Measurements from ENCODE around the gene SBF1. TPM values are rescaled to one million over a fixed set of nuclear protein-coding genes. Genes with fewer than 3 reads are reported as not detected.

The SBF1 gene
- total RNA-seq, 4 donors from 2014 or later, result 48.5 to 77.7 (median 68.3) TPM

GRCh38 chr22:50490531-50491308, 15.9 kb upstream of the SBF1 start:
- Histone ChIP-seq H3K4me1 (no peaks in the 10 kb centered on the region), H3K27me3 (peaks cover 0 to 6% of the 10 kb centered on the region in 2 donors), H3K4me3 (no peak overlapping the region), H3K27ac (no peak overlapping the region), H3K36me3 (no peaks in the 10 kb centered on the region), H3K9me3 (no peaks in the 10 kb centered on the region)
- TF ChIP-seq POLR2A (IDR thresholded peaks at IDR 0.05) (no peak), EP300 (IDR thresholded peaks at IDR 0.05) (no peak), CTCF (IDR thresholded peaks at IDR 0.05) (no peak)
- 73 to 74% methylated on average over 27 of the region's 27 CpGs for WGBS, 2 donors
- no peak for DNase-seq (ENCODE audit: low spot score in 2 of 2)

DNA sequence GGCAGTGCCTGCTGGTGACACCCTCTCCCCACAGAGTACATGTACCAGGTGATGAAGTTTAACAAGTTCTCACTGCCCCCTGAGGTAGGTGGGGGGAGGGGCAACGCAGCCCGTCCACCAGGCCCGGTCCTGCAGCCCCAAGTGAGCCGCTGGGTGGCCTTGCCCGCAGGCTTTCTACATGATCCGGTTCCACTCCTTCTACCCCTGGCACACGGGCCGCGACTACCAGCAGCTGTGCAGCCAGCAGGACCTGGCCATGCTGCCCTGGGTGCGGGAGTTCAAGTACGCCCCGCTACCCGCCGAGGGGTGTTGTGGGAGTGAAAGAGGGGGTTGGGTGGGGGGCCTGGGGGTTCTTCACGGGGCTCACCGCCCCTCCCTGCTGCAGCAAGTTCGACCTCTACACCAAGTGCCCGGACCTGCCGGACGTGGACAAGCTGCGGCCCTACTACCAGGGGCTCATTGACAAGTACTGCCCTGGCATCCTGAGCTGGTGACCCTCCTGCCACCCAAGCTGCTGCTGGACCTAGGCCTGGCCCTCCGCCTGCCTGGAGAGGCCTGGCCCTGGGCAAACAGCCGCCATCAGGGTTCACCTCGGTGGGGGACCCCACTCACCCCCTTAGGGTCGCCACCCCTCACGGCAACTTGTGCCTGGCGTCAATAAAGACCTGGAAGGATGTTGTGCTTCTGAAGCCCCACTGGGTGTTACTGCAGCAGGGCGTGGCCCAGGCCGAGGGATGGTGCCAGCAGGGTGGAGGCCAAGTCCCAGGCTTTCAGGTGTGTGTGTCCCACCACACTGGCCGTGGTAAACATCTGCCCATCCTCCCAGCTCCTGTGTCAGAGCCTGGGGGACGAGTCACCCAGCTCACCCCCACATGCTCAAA, 14.8 kb upstream of the SBF1 start:
- DNase-seq (ENCODE audit: low spot score in 2 of 2), result no peak
- Histone ChIP-seq H3K27me3 (peaks cover 0 to 15% of the 10 kb centered on the region in 2 donors), H3K27ac (no peak overlapping the region), H3K4me3 (no peak overlapping the region), H3K9me3 (no peaks in the 10 kb centered on the region), H3K36me3 (no peaks in the 10 kb centered on the region), H3K4me1 (no peaks in the 10 kb centered on the region)
- TF ChIP-seq EP300 (IDR thresholded peaks at IDR 0.05) (no peak), POLR2A (IDR thresholded peaks at IDR 0.05) (no peak), CTCF (IDR thresholded peaks at IDR 0.05) (no peak)
- WGBS, 2 donors, result 75 to 84% methylated on average over 21 to 30 of the region's 31 CpGs

GRCh38 chr22:50488886-50489285, 14.1 kb upstream of the SBF1 start:
- Histone ChIP-seq H3K36me3 (no peaks in the 10 kb centered on the region), H3K4me3 (no peak overlapping the region), H3K4me1 (no peaks in the 10 kb centered on the region), H3K27ac (no peak overlapping the region), H3K9me3 (no peaks in the 10 kb centered on the region), H3K27me3 (peaks cover 0 to 22% of the 10 kb centered on the region in 2 donors)
- 73 to 74% methylated on average over 19 of the region's 19 CpGs for WGBS, 2 donors
- TF ChIP-seq POLR2A (IDR thresholded peaks at IDR 0.05), result no peak
- no peak for TF ChIP-seq EP300 (IDR thresholded peaks at IDR 0.05)
- TF ChIP-seq CTCF (IDR thresholded peaks at IDR 0.05), result no peak
- no peak for DNase-seq (ENCODE audit: low spot score in 2 of 2)

DNA sequence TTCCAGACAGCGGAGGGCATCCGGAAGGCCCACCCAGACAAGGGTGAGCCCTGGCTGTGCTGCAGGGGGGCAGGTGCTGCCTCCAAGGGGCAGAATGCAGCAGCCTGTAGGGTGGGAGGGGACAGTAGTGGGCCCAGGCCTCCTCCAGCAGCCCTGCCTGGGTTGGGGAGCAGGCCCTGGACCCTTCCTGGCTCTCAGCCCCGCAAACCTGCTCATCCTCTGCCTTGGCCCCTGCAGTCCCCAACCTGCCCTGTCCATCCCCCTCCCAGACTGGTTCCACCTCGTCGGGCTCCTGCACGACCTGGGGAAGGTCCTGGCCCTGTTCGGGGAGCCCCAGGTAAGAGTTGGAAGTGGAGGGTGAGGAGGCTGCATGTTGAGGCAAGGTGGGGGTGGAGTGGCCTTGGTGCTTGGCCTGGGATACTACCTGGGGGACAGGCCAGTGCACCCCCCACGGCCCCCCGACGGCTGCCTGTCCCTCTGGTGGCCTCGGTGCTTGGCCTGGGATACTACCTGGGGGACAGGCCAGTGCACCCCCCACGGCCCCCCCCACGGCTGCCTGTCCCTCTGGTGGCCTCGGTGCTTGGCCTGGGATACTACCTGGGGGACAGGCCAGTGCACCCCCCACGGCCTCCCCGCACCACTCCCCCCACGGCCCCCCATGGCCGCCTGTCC, 13.3 kb upstream of the SBF1 start:
- Histone ChIP-seq H3K9me3 (no peaks in the 10 kb centered on the region), H3K4me1 (no peaks in the 10 kb centered on the region), H3K4me3 (no peak overlapping the region), H3K27me3 (peaks cover 0 to 29% of the 10 kb centered on the region in 2 donors), H3K27ac (no peak overlapping the region), H3K36me3 (no peaks in the 10 kb centered on the region)
- WGBS, 2 donors, result 77 to 81% methylated on average over 7 to 10 of the region's 18 CpGs
- TF ChIP-seq EP300 (IDR thresholded peaks at IDR 0.05), result no peak
- TF ChIP-seq POLR2A (IDR thresholded peaks at IDR 0.05), result no peak
- TF ChIP-seq CTCF (IDR thresholded peaks at IDR 0.05), result no peak
- DNase-seq (ENCODE audit: low spot score in 2 of 2), result no peak
